SU-DHL-6 (cell line): ENCODE data around the gene CPNE1.

ENCODE experiments used
- H2AFZ ChIP-seq: fragments of 200-600 bp; sonication (generic); 2 replicates; pipeline ENCODE4 v1.6.1; 2014; ENCODE audit warnings: low read depth, mild to moderate bottlenecking, moderate library complexity, mixed read lengths, antibody characterized with exemption, low read length; ENCODE audit not compliant: severe bottlenecking
- H3F3A ChIP-seq: fragments of 200-600 bp; shearing (Covaris generic); 2 replicates; pipeline ENCODE4 v1.6.0; 2016; ENCODE audit warnings: antibody characterized with exemption, mild to moderate bottlenecking; ENCODE audit not compliant: insufficient read depth
- H3K27ac ChIP-seq: fragments of 200-600 bp; sonication (generic); 2 replicates; pipeline ENCODE4 v1.5.1; 2016; ENCODE audit warnings: low read depth, mild to moderate bottlenecking, low read length, moderate library complexity, mixed read lengths
- H3K27me3 ChIP-seq: fragments of 200-600 bp; sonication (generic), shearing (Covaris generic); 2 replicates; pipeline ENCODE4 v1.6.0; 2014; ENCODE audit warnings: mild to moderate bottlenecking, low read length
- H3K36me3 ChIP-seq: fragments of 200-600 bp; sonication (generic); 2 replicates; pipeline ENCODE4 v1.6.1; 2014; ENCODE audit warnings: mild to moderate bottlenecking, low read length, mixed read lengths
- H3K4me2 ChIP-seq: fragments of 300-600, 200-600 bp; shearing (Covaris generic), sonication (generic); 2 replicates; pipeline ENCODE4 v1.6.0; 2014; ENCODE audit warnings: low read length, low read depth, mild to moderate bottlenecking; ENCODE audit not compliant: poor library complexity, severe bottlenecking
- H3K4me3 ChIP-seq: fragments of 200-600 bp; sonication (generic); 2 replicates; pipeline ENCODE4 v1.5.1; 2014; ENCODE audit warnings: antibody characterized with exemption, low read length, mild to moderate bottlenecking, mixed read lengths; ENCODE audit not compliant: insufficient read depth, poor library complexity, severe bottlenecking
- H3K79me2 ChIP-seq: fragments of 200-600 bp; sonication (generic); 2 replicates; pipeline ENCODE4 v1.6.1; 2014; ENCODE audit warnings: mild to moderate bottlenecking, low read length, moderate library complexity; ENCODE audit not compliant: insufficient read depth
- H3K9ac ChIP-seq: fragments of 200-600 bp; sonication (generic); 2 replicates; pipeline ENCODE4 v1.7.0; 2014; ENCODE audit warnings: mild to moderate bottlenecking, low read length
- H3K9me2 ChIP-seq: fragments of 200-600 bp; sonication (generic); replicated peaks from 2 replicates; pipeline ENCODE4 v1.6.1; 2014; ENCODE audit warnings: low read length; ENCODE audit not compliant: insufficient read depth
- H3K9me3 ChIP-seq: fragments of 200-600 bp; sonication (generic); 2 replicates; pipeline ENCODE4 v1.6.1; 2014; ENCODE audit warnings: low read length, mixed read lengths; ENCODE audit not compliant: insufficient read depth
- H4K20me1 ChIP-seq: fragments of 200-600 bp; sonication (generic); 2 replicates; pipeline ENCODE4 v1.6.1; 2014; ENCODE audit warnings: low read depth, mild to moderate bottlenecking, antibody characterized with exemption, low read length, moderate library complexity, mixed read lengths
- CTCF ChIP-seq: fragments of 200-600 bp; sonication (generic); IDR thresholded peaks from one replicate; pipeline ENCODE4 v1.5.1; 2017; ENCODE audit warnings: antibody characterized with exemption, mild to moderate bottlenecking, low read length, moderate library complexity; ENCODE audit not compliant: insufficient read depth, poor library complexity, severe bottlenecking
- EZH2phosphoT487 ChIP-seq: fragments of 200-600 bp; sonication (generic), shearing (Covaris generic); conservative IDR thresholded peaks from 2 replicates; pipeline ENCODE4 v1.6.1; 2018; ENCODE audit warnings: mild to moderate bottlenecking, antibody characterized with exemption, low read length, moderate library complexity, mixed read lengths

Gene CPNE1

GRCh38 chr20:35579196-35579595 lies 85.5 kb downstream of the CPNE1 start:
- Histone ChIP-seq H3K79me2 (no peaks in the 10 kb centered on the region), H3K4me3 (no peak overlapping the region), H3F3A (no peaks in the 10 kb centered on the region), H3K4me2 (no peak overlapping the region), H2AFZ (no peak overlapping the region), H3K36me3 (no peaks in the 10 kb centered on the region), H3K9me3 (no peaks in the 10 kb centered on the region), H4K20me1 (no peaks in the 10 kb centered on the region), H3K9ac (no peak overlapping the region), H3K27ac (no peak overlapping the region), H3K9me2 (no peaks in the 10 kb centered on the region), H3K27me3 (no peaks in the 10 kb centered on the region)
- TF ChIP-seq CTCF (no peak), EZH2phosphoT487 (no peak)

GRCh38 chr20:35578469-35578868 lies 86.2 kb downstream of the CPNE1 start:
- Histone ChIP-seq H3K9me3 (no peaks in the 10 kb centered on the region), H3K79me2 (no peaks in the 10 kb centered on the region), H3K4me3 (no peak overlapping the region), H3F3A (no peaks in the 10 kb centered on the region), H3K36me3 (no peaks in the 10 kb centered on the region), H3K27ac (no peak overlapping the region), H4K20me1 (no peaks in the 10 kb centered on the region), H3K9me2 (no peaks in the 10 kb centered on the region), H3K9ac (no peak overlapping the region), H3K27me3 (no peaks in the 10 kb centered on the region), H2AFZ (no peak overlapping the region), H3K4me2 (no peak overlapping the region)
- TF ChIP-seq CTCF: no peak

GRCh38 chr20:35576816-35577215 lies 87.9 kb downstream of the CPNE1 start:
- H3K27ac ChIP-seq: no peak overlapping the region
- no peaks in the 10 kb centered on the region for H3K9me3 ChIP-seq
- no peaks in the 10 kb centered on the region for H3K9me2 ChIP-seq
- H3K36me3 ChIP-seq: no peaks in the 10 kb centered on the region
- H2AFZ ChIP-seq: no peak overlapping the region
- no peak overlapping the region for H3K9ac ChIP-seq
- H3K4me3 ChIP-seq: no peak overlapping the region
- TF ChIP-seq CTCF (no peak), EZH2phosphoT487 (no peak)
- H3F3A ChIP-seq: no peaks in the 10 kb centered on the region
- H4K20me1 ChIP-seq: no peaks in the 10 kb centered on the region
- H3K27me3 ChIP-seq: no peaks in the 10 kb centered on the region
- H3K79me2 ChIP-seq: no peaks in the 10 kb centered on the region
- H3K4me2 ChIP-seq: no peak overlapping the region
